ENCODE data around the gene APOBEC3H.

DNA sequence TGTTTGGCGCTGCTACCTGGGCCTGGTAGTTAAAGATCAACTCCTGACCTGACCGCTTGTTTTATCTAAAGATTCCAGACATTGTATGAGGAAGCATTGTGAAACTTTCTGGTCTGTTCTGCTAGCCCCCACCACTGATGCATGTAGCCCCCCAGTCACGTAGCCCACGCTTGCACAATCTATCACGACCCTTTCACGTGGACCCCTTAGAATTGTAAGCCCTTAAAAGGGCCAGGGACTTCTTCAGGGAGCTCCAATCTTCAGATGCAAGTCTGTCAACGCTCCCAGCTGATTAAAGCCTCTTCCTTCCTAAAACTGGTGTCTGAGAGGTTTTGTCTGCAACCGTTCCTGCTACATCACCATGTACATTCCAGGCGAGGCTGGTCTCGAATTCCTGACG is 41.4 kb upstream of the APOBEC3H start:
- no peak for TF ChIP-seq POLR2AphosphoS5 (IDR thresholded peaks at IDR 0.05)
- TF ChIP-seq POLR2A (IDR thresholded peaks at IDR 0.05; ENCODE audit: low read depth) = no peak

Data from esophagus muscularis mucosa (tissue), 2 donors.